DOHH2 (cell line): Measurements from ENCODE around the gene RBM26.

Source experiments
- H3F3A ChIP-seq: fragments of 200-600 bp; sonication (generic), shearing (Covaris generic); 2 replicates; pipeline ENCODE4 v1.6.0; 2016; ENCODE audit warnings: antibody characterized with exemption, mild to moderate bottlenecking; ENCODE audit not compliant: control insufficient read depth, insufficient read depth
- H3K27ac ChIP-seq: fragments of 200-600 bp; sonication (generic); 2 replicates; pipeline ENCODE4 v1.5.1; 2014; ENCODE audit warnings: low read depth, mild to moderate bottlenecking, low read length, moderate library complexity
- H3K27me3 ChIP-seq: fragments of 200-600 bp; sonication (generic); 2 replicates; pipeline ENCODE4 v1.6.1; 2014; ENCODE audit warnings: mild to moderate bottlenecking, low read length, mixed read lengths; ENCODE audit not compliant: control insufficient read depth
- H3K36me3 ChIP-seq: fragments of 200-600 bp; sonication (generic); 2 replicates; pipeline ENCODE4 v1.6.1; 2014; ENCODE audit warnings: mild to moderate bottlenecking, low read length, moderate library complexity, mixed read lengths; ENCODE audit not compliant: control insufficient read depth
- H3K4me1 ChIP-seq: fragments of 200-600 bp; sonication (generic); 2 replicates; pipeline ENCODE4 v1.6.1; 2014; ENCODE audit warnings: mild to moderate bottlenecking, low read length, mixed read lengths; ENCODE audit not compliant: control insufficient read depth
- H3K4me2 ChIP-seq: fragments of 200-600 bp; sonication (generic); 2 replicates; pipeline ENCODE4 v1.6.0; 2014; ENCODE audit warnings: mild to moderate bottlenecking, low read length, moderate library complexity
- H3K4me3 ChIP-seq: fragments of 200-600 bp; sonication (generic); 2 replicates; pipeline ENCODE4 v1.5.1; 2014; ENCODE audit warnings: mild to moderate bottlenecking, low read length, mixed read lengths
- H3K79me2 ChIP-seq: fragments of 200-600 bp; sonication (generic); 2 replicates; pipeline ENCODE4 v1.6.1; 2014; ENCODE audit warnings: mild to moderate bottlenecking, low read length, mixed read lengths; ENCODE audit not compliant: control insufficient read depth
- H3K9me2 ChIP-seq: fragments of 200-600 bp; sonication (generic); replicated peaks from 2 replicates; pipeline ENCODE4 v1.6.1; 2014; ENCODE audit warnings: mild to moderate bottlenecking, low read length, mixed read lengths; ENCODE audit not compliant: control insufficient read depth
- H3K9me3 ChIP-seq: fragments of 200-600 bp; sonication (generic); 2 replicates; pipeline ENCODE4 v1.6.1; 2014; ENCODE audit warnings: antibody characterized with exemption, low read length, mixed read lengths; ENCODE audit not compliant: control insufficient read depth, insufficient read depth
- H4K20me1 ChIP-seq: fragments of 200-600 bp; sonication (generic); 2 replicates; pipeline ENCODE4 v1.6.0; 2014; ENCODE audit warnings: low read depth, mild to moderate bottlenecking, antibody characterized with exemption, low read length, moderate library complexity; ENCODE audit not compliant: control insufficient read depth, insufficient read depth
- CTCF ChIP-seq: fragments of 200-600 bp; sonication (generic); IDR thresholded peaks from one replicate; pipeline ENCODE4 v1.5.1; 2014; ENCODE audit warnings: antibody characterized with exemption, mild to moderate bottlenecking, low read depth, low read length; ENCODE audit not compliant: poor library complexity, severe bottlenecking
- EZH2phosphoT487 ChIP-seq: fragments of 200-600 bp; sonication (generic); IDR thresholded peaks from 2 replicates; pipeline ENCODE4 v1.6.1; 2017; ENCODE audit warnings: borderline replicate concordance, mild to moderate bottlenecking, antibody characterized with exemption, low read length, moderate library complexity, mixed read lengths

The RBM26 gene

DNA sequence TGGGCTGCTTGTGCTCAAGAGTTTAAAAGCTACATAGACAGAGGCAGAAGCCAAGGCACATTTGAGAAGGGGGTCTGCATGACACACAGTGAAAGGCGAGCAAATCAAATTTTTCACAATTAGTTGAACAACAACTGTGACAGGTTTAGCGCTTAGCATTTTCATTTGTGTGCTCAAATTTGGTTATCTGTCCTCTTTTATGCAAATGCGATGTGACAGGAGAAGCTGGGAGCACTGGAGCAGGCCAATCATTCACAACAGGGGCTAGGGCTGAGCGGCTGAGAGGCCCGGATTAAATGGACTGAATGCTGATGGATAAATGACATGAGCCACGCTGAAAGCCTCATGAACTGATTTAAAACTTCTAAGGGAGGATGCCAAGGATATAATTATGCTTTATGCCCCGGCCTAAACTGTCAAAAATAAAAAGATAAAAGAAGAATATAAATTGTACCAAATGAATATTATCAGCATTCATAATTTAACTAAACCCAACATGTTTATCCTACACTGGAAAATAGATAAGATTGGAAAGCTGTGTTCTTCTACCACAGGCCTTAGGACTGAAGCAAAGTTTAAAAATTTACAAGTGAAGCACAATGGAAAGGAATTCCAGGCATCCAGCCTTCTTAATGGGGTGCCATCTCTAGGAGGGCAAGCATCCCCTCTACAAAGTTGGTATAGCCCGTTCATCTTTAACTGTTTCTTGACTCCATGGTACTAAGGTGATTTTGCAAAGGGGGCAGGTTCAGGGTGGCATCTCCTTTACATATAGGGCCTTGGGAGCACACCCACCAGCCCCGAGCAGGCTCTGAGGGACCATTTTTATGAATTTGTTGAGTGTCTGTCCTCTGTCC lies 117.9 kb downstream of the RBM26 start:
- Histone ChIP-seq H4K20me1 (no peaks in the 10 kb centered on the region), H3K27me3 (no peaks in the 10 kb centered on the region), H3K79me2 (no peaks in the 10 kb centered on the region), H3K9me3 (no peaks in the 10 kb centered on the region), H3K27ac (no peak overlapping the region), H3K36me3 (no peaks in the 10 kb centered on the region), H3K4me2 (no peak overlapping the region), H3K4me3 (no peak overlapping the region), H3F3A (no peaks in the 10 kb centered on the region), H3K4me1 (no peaks in the 10 kb centered on the region), H3K9me2 (no peaks in the 10 kb centered on the region)
- TF ChIP-seq CTCF (no peak), EZH2phosphoT487 (no peak)

DNA sequence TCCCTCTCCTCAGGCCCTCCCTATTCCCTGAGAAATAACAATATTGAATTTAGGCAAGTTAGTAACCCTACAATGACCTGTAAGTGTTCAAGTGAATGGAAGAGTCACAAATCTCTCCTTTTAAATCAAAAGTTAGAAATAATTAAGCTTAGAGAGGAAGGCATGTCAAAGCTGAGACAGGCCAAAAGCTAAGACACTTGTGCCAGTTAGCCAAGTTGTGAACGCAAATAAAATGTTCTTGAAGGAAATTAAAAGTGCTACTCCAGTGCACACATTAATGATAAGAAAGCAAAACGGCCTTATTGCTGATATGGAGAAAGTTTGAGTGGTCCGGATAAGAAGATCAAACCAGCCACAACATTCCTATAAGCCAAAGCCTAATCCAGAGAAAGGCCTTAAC lies 120.9 kb downstream of the RBM26 start:
- H3K9me3 ChIP-seq, result no peaks in the 10 kb centered on the region
- no peaks in the 10 kb centered on the region for H3K27me3 ChIP-seq
- no peaks in the 10 kb centered on the region for H3F3A ChIP-seq
- H3K27ac ChIP-seq, result no peak overlapping the region
- H3K4me2 ChIP-seq, result no peak overlapping the region
- H3K9me2 ChIP-seq, result no peaks in the 10 kb centered on the region
- TF ChIP-seq EZH2phosphoT487, result no peak
- no peak for TF ChIP-seq CTCF
- no peaks in the 10 kb centered on the region for H3K4me1 ChIP-seq
- no peaks in the 10 kb centered on the region for H4K20me1 ChIP-seq
- H3K36me3 ChIP-seq, result no peaks in the 10 kb centered on the region
- no peaks in the 10 kb centered on the region for H3K79me2 ChIP-seq
- no peak overlapping the region for H3K4me3 ChIP-seq

DNA sequence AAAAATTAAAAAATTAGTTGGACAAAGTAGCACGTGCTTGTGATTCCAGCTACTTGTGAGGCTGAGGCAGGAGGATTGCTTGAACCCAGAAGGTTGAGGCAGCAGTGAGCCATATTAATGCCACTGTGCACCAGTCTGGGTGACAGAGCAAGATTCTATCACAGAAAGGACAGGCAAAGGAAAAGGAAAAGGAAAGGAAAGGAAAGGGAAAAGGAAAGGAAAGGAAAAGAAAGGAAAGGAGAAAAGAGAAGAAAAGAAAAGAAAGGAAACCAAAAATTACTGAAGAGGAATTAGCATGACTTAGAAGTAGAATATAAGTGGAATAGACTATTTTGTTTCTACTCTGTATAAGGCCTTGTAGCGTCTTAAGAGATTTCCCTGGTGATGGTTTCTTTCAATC lies 122.3 kb downstream of the RBM26 start:
- no peaks in the 10 kb centered on the region for H3K36me3 ChIP-seq
- H3K9me3 ChIP-seq, result no peaks in the 10 kb centered on the region
- H3K4me1 ChIP-seq, result no peaks in the 10 kb centered on the region
- TF ChIP-seq CTCF (no peak), EZH2phosphoT487 (no peak)
- no peaks in the 10 kb centered on the region for H4K20me1 ChIP-seq
- H3K79me2 ChIP-seq, result no peaks in the 10 kb centered on the region
- no peak overlapping the region for H3K4me3 ChIP-seq
- no peaks in the 10 kb centered on the region for H3K9me2 ChIP-seq
- H3F3A ChIP-seq, result no peaks in the 10 kb centered on the region
- H3K27me3 ChIP-seq, result no peaks in the 10 kb centered on the region
- H3K4me2 ChIP-seq, result no peak overlapping the region
- no peak overlapping the region for H3K27ac ChIP-seq
